Fibroblast of mammary gland (primary cell): ENCODE measurements around the gene RHBDF2.
"Not testable (repeated sequence)": the region's sequence is repeated elsewhere in the genome, so short reads cannot be mapped to it uniquely, and the experiment has no call there.

Source experiments
- DNase-seq: peaks from one replicate; pipeline ENCODE4 v3.0.0-alpha.2; 2010; ENCODE audit warnings: low read depth
- H3K4me3 ChIP-seq: 2 replicates; pipeline ENCODE4 v1.5.1; 2011; ENCODE audit warnings: low read depth, mild to moderate bottlenecking, low read length, moderate library complexity; ENCODE audit not compliant: control insufficient read depth
- TF ChIP-seq, protein P1 (sequence below): conservative IDR thresholded peaks from 2 replicates; pipeline ENCODE4 v1.5.1; 2011; ENCODE audit warnings: low read depth, low read length, inconsistent platforms; ENCODE audit not compliant: control insufficient read depth, insufficient read depth

RHBDF2 gene

DNA sequence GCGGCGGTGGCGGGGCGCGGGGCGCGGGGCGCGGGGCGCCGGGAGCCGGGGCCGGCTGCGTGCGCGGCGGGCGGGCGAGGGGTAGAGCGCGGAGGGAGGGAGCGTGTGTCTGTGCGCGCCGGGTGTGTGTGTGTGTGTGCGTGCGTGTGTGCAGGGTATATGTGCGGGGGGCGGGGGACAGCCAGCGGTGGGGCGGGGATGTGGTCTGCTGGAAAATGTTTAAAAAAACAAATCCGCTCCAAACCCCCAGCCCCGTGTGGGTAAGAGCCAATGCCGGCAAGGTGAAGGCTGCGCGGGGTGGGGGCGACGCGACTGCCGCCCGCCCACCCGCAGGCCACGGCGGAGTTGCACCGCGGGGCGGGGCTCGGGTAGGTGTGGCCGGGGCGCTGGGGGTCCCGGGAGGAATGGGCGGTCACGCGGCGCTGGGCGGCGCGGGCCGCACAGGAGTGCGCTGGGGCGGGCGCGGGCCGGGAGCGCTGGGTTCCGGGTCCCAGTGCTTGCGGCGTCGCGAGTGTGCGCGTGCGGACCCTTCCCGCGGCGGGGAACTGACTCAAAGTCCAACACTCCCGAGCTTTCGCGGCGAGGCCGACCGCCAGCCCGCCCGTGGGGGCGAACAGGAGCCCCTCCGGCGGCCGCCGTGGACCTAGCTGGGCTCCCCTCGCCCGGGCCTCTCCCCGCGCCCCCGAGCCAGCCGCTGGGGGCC lies 36.5 kb upstream of the RHBDF2 start, which contains the start of gene CYGB:
Gene CYGB (minus strand): TSS at position 132 of the 703 bp plus-strand sequence. CDS start 167 bp downstream, outside the sequence.
- TF ChIP-seq, protein P1, sequence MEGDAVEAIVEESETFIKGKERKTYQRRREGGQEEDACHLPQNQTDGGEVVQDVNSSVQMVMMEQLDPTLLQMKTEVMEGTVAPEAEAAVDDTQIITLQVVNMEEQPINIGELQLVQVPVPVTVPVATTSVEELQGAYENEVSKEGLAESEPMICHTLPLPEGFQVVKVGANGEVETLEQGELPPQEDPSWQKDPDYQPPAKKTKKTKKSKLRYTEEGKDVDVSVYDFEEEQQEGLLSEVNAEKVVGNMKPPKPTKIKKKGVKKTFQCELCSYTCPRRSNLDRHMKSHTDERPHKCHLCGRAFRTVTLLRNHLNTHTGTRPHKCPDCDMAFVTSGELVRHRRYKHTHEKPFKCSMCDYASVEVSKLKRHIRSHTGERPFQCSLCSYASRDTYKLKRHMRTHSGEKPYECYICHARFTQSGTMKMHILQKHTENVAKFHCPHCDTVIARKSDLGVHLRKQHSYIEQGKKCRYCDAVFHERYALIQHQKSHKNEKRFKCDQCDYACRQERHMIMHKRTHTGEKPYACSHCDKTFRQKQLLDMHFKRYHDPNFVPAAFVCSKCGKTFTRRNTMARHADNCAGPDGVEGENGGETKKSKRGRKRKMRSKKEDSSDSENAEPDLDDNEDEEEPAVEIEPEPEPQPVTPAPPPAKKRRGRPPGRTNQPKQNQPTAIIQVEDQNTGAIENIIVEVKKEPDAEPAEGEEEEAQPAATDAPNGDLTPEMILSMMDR: no peak
- peak within 1 kb of the TSS; percentile 42 for H3K4me3 ChIP-seq
- no peak for DNase-seq

DNA sequence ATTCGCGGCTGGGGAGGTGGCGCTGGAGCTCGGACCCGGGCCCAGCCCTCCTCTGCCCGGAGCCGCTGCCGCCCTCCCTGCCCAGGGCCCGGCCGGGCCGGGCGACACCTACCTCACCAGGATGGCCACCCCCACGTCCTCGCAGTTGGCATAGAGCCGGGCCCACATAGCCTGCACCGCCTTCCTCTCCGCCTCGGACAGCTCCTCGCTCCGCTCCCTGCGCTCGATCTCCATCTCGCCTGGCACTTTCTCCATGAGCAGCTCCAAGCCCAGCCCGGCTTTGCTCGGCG lies 36.0 kb upstream of the RHBDF2 start:
- no peak for DNase-seq
- H3K4me3 ChIP-seq: peak overlapping the region; percentile 42
- TF ChIP-seq, protein P1: no peak

DNA sequence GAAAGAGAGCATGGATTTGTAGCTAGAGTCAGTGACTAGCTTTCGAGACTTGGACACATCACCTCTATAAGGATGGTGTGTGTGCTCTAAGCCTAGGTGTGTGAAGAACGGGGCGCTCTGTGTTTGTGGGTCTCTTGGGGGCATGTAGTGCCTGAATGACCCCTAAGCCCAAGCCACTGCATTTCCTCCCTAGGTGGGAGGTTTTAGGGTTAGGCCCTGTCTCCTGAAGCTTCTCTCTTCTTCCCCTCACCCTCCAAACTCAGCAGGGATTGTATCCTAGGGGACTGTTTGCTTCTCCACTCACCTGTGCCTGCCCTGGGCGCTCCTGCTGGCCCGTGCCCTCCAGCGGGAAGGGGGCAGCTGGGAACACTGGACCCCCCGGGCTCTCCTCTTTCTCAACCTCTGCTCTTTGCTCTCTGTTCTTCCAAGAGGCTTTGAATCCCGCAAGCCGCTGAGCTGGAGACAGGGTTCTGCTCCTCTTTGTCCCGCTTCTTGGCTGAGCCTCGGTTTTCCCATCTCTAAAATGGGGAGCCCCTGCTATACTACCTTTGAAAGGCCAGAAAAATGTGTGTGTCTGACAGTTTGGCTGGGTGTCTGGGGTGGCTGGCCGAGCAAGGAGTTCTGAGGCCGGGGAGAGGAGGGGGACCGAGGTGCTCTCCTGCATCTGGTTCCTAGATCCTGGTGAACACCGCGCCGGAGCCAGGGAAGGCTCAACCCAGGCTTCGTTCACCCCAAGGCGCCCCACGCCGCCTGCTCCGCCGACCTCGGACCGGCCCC lies 35.5 kb upstream of the RHBDF2 start:
- TF ChIP-seq, protein P1: no peak
- H3K4me3 ChIP-seq: peak overlapping the region; percentile 42
- DNase-seq: no peak

DNA sequence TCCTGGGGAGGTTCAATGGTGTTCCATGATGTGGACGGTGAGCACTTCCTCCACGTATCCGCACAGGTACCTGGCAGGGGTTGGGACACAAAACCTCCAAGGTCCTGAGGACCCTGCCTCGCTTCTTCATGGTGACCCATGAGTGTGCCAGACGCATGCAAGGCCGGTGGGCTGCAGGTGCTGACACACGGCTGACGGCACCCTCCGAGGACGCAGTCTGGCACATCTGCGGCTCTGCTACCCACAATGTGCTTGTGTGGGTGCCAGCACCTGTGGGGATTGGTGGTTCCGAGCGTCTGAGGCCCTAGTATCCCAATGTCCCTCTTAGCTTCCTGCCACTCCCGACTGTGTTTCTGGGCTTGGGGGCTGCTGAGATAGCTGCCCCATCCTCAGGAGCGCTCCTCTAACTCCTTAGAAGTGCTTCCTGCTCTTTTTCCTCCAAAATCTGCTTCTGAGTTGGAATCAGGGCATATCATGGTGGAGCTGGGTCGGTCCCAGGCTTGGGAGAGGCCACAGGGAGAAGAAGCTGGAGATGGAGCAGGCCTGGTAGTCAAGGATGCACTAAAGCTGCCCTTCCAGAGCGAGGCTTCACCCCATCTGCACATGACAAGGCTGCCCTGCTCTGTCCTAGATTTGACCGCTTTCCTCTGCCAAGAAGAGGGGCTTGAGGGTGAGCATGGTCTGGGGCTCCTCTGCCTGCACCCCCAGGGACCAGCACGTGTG lies 34.7 kb upstream of the RHBDF2 start:
- TF ChIP-seq, protein P1: no peak
- DNase-seq: no peak
- H3K4me3 ChIP-seq: no peak overlapping the region

DNA sequence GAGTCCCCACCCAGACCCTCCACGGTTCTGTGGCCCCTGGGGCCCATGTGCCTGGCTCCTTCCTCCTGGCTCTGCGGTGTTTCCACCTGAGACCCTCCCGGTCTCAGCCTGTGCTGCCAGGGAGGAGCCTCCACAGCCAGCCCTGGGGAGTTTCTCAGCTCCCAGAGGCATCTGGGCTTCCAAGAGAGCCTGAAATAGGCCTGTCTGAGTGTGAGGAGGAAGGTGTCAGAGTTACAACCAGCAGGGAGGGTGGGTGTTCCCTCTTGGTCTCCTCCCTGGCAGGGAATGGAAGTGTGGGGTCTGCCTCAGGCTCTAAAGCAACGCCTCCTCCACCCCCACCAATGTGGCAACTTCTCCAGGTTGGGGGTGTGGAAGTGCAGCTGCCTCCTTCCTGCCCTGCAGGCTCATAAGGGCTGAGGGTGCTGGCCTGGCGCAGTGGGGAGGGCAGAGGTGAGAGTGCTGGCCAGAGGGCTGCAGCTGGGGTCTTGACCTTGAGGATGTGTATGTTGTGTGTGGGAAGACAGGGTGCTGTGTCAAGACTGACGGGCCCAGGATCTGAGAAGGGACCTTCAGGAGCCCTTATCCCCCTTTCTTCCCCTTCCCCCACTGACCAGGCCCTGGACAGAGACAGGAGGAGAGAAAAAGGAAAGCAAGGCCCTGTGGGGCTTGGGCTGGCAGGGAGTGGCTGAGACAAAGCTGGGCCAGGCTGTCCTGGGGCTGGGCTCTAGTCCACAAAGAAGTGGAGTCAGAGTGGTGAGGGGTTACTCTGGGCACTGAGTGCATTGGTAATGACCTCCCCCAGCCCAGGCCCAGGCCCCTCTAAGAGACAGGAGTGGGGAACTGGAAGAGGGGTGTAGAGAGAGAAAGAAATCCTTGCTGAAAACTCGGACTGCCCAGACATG lies 33.9 kb upstream of the RHBDF2 start:
- TF ChIP-seq, protein P1: no peak
- no peak for DNase-seq
- H3K4me3 ChIP-seq: no peak overlapping the region

DNA sequence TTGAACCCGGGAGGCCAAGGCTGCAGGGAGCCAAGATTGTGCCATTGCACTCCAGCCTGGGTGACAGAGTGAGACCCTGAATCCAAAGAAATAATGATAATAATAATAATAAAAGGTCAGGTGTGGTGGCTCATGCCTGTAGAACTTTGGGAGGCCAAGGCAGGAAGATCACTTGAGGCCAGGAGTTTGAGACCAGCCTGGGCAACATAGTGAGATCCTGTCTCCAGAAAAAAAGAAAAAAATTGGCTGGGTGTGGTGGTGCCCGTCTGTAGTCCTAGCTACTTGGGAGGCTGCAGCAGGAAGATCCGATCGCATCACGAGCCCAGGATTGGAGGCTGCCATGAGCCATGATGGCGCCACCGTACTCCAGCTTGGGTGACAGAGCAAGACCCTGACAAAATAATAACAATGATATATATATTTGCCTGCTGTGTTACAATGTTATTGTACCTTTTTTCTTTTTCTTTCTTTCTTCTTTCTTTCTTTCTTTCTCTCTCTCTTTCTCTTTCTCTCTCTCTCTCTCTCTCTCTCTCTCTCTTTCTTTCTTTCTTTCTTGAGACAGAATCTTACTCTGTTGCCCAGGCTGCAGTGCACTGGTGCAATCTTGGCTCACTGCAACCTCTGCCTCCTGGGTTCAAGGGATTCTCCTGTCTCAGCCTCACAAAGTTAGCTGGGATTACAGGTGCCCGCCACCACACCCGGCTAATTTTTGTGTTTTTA lies 32.6 kb upstream of the RHBDF2 start:
- not testable (repeated sequence) for H3K4me3 ChIP-seq, DNase-seq
